HepG2 (cell line): ENCODE results near the gene GSTP1. TPM values are rescaled to one million over a fixed set of nuclear protein-coding genes. Genes with fewer than 3 reads are reported as not detected.

ENCODE experiments used
- ARNT2 ChIP-seq: sonication (generic); formaldehyde crosslinking; IDR thresholded peaks from 2 replicates; pipeline ENCODE4 v1.8.0; 2022; ENCODE audit warnings: mild to moderate bottlenecking, low read depth, missing genetic modification reagents, moderate library complexity
- EP300 ChIP-seq, 3 experiments: sonication (generic) in 1 of 3; formaldehyde crosslinking in 1 of 3; IDR thresholded peaks; 2 replicates each; pipeline versions ENCODE4 v1.5.1 to v1.6.1; 2011 to 2020; ENCODE audit warnings: low read depth in 2 of 3, low read length in 2 of 3, borderline replicate concordance in 1 of 3, improper control_type of control experiment in 1 of 3, mild to moderate bottlenecking in 1 of 3, missing genetic modification reagents in 1 of 3, moderate library complexity in 1 of 3
- KDM4B ChIP-seq: sonication (generic); formaldehyde crosslinking; IDR thresholded peaks from 2 replicates; pipeline ENCODE4 v1.4.0; 2020; ENCODE audit warnings: missing genetic modification reagents
- MEIS2 ChIP-seq: sonication (generic); formaldehyde crosslinking; IDR thresholded peaks from 2 replicates; pipeline ENCODE4 v1.9.0; 2021; ENCODE audit warnings: mild to moderate bottlenecking, missing genetic modification reagents
- NCOA2 ChIP-seq: sonication (generic); formaldehyde crosslinking; IDR thresholded peaks from 2 replicates; pipeline ENCODE4 v1.8.0; 2022; ENCODE audit warnings: inconsistent platforms
- NFYB ChIP-seq: sonication (generic); formaldehyde crosslinking; IDR thresholded peaks from 2 replicates; pipeline ENCODE4 v1.4.0; 2020; ENCODE audit warnings: missing genetic modification reagents
- RFXAP ChIP-seq: sonication (generic); formaldehyde crosslinking; IDR thresholded peaks from 2 replicates; pipeline ENCODE4 v1.4.0; 2020; ENCODE audit warnings: missing genetic modification reagents, borderline replicate concordance
- SCMH1 ChIP-seq: sonication (generic); formaldehyde crosslinking; IDR thresholded peaks from 2 replicates; pipeline ENCODE4 v1.9.0; 2021; ENCODE audit warnings: missing genetic modification reagents, mild to moderate bottlenecking, borderline replicate concordance
- TEAD3 ChIP-seq: optimal IDR thresholded peaks from 2 replicates; pipeline ENCODE3; 2016; ENCODE audit warnings: borderline replicate concordance
- ZNF20 ChIP-seq: sonication (generic); formaldehyde crosslinking; IDR thresholded peaks from 2 replicates; pipeline ENCODE4 v1.4.0; 2020; ENCODE audit warnings: mild to moderate bottlenecking, moderate library complexity, missing genetic modification reagents
- ZNF678 ChIP-seq: sonication (generic); formaldehyde crosslinking; IDR thresholded peaks from 2 replicates; pipeline ENCODE4 v1.4.0; 2020; ENCODE audit warnings: mild to moderate bottlenecking, missing genetic modification reagents
- polyA plus RNA-seq, 8 experiments: library from polyadenylated mRNA; depleted of rRNA in 3 of 8; stranded (reverse) in 7 of 8; unstranded in 1 of 8; fragments of >200 nt; fragmentation: Illumina TruSeq in 4 of 8; extraction: Trizol in 4 of 8; gene quantifications; 2 replicates each; pipeline versions ENCODE4 v1.2.1 to v1.2.3, GENCODE V29; 2011 to 2016; ENCODE audit warnings: low read depth in 4 of 8, missing spikeins in 1 of 8, mixed read lengths in 1 of 8; ENCODE audit not compliant: insufficient read depth in 1 of 8
- total RNA-seq, 5 experiments: library from RNA; depleted of rRNA; stranded (reverse); fragments of >200 nt; fragmentation: Illumina TruSeq; extraction: Trizol; gene quantifications; 2 replicates each; pipeline ENCODE4 v1.2.3, GENCODE V29; 2016; ENCODE audit warnings: low read depth in 1 of 5
- TF ChIP-seq, protein P1 (sequence below), 2 experiments: fragments of 450-650 bp in 1 of 2; sonication (generic) in 1 of 2; formaldehyde crosslinking in 1 of 2; IDR thresholded peaks; 2 replicates each; pipeline versions ENCODE4 v1.6.1 to v1.8.0; 2016 to 2022; ENCODE audit warnings: antibody characterized with exemption in 1 of 2, mild to moderate bottlenecking in 1 of 2, missing genetic modification reagents in 1 of 2
- TF ChIP-seq, protein P2 (sequence below): IDR thresholded peaks from 2 replicates; pipeline ENCODE4 v1.6.1; 2018; ENCODE audit warnings: missing genetic modification reagents
- TF ChIP-seq, protein P3 (sequence below): IDR thresholded peaks from 2 replicates; pipeline ENCODE4 v1.6.1; 2016

Gene GSTP1
- total and polyA plus RNA-seq, 2 of the 13 experiments (the other 11 are each of a cell fraction or from before 2014, with no cell fraction given) = not detected

DNA sequence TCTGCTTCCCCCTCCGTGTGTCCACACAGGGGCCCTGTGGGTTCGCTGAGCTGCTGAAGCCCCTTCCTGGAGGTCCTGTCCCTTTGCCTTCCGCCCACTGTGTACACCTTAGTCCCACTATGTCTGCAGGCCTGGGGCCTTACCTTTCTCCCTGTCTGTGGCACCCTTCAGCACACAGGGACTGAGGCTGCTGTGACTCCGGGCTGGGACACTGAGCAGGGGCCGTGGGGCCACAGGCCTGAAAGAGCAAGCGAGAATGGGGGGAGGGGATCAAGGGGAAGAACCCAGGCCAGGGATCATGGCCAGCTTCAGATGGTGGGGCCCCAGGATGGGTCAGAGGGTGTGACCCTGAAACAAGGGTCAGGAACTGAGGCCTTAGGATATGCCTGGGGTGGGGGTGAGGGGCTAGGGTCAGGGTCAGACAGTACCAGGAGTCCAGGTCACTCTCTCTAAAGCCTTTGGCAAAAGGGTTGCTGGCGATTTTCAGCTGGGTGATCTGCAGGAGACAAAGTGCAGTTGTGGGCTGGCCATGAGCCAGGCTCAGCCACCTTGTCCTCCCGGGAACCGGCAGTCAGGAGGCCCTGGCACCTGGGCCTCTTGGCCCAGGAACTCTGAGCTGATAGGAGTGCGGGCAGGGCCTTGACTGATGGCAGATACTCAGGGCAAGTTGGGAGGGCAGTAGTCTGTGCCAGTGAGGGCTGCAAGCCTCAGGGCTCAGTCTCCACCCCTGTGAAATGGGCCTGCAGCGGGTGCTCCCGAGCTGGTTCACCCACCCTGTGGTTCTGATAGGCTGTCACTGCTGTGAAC, 48.8 kb downstream of the GSTP1 start (continued):
- TF ChIP-seq, protein P1, sequence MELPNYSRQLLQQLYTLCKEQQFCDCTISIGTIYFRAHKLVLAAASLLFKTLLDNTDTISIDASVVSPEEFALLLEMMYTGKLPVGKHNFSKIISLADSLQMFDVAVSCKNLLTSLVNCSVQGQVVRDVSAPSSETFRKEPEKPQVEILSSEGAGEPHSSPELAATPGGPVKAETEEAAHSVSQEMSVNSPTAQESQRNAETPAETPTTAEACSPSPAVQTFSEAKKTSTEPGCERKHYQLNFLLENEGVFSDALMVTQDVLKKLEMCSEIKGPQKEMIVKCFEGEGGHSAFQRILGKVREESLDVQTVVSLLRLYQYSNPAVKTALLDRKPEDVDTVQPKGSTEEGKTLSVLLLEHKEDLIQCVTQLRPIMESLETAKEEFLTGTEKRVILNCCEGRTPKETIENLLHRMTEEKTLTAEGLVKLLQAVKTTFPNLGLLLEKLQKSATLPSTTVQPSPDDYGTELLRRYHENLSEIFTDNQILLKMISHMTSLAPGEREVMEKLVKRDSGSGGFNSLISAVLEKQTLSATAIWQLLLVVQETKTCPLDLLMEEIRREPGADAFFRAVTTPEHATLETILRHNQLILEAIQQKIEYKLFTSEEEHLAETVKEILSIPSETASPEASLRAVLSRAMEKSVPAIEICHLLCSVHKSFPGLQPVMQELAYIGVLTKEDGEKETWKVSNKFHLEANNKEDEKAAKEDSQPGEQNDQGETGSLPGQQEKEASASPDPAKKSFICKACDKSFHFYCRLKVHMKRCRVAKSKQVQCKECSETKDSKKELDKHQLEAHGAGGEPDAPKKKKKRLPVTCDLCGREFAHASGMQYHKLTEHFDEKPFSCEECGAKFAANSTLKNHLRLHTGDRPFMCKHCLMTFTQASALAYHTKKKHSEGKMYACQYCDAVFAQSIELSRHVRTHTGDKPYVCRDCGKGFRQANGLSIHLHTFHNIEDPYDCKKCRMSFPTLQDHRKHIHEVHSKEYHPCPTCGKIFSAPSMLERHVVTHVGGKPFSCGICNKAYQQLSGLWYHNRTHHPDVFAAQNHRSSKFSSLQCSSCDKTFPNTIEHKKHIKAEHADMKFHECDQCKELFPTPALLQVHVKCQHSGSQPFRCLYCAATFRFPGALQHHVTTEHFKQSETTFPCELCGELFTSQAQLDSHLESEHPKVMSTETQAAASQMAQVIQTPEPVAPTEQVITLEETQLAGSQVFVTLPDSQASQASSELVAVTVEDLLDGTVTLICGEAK (IDR thresholded peaks at IDR 0.05) = no peak
- TF ChIP-seq, protein P1 (CRISPR knock-in tag; IDR thresholded peaks at IDR 0.05) = 0 out of 2 replicates have a peak, but pooled peaks have one; percentile 35
- TF ChIP-seq, protein P2, sequence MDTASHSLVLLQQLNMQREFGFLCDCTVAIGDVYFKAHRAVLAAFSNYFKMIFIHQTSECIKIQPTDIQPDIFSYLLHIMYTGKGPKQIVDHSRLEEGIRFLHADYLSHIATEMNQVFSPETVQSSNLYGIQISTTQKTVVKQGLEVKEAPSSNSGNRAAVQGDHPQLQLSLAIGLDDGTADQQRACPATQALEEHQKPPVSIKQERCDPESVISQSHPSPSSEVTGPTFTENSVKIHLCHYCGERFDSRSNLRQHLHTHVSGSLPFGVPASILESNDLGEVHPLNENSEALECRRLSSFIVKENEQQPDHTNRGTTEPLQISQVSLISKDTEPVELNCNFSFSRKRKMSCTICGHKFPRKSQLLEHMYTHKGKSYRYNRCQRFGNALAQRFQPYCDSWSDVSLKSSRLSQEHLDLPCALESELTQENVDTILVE (CRISPR knock-in tag) = no peak
- TF ChIP-seq TEAD3 (CRISPR knock-in tag) = no peak
- no peak for TF ChIP-seq KDM4B
- TF ChIP-seq ARNT2 = peak; percentile 64; the same call in 1 of the 2 replicates
- TF ChIP-seq ZNF678 (CRISPR knock-in tag) = no peak
- TF ChIP-seq NFYB (CRISPR knock-in tag) = 0 out of 2 replicates have a peak, but pooled peaks have one; percentile 13
- no peak for TF ChIP-seq ZNF20
- peak; percentile 36; the same call in 1 of the 2 replicates for TF ChIP-seq NCOA2
- TF ChIP-seq EP300 (IDR thresholded peaks at IDR 0.05; ENCODE audit: low read depth in 2 of 2, low read length in 2 of 2) = peak in 1 of 2 experiments; percentile 65; a peak in 1 of 4 replicates
- no peak for TF ChIP-seq EP300 (CRISPR knock-in tag; IDR thresholded peaks at IDR 0.05; ENCODE audit: borderline replicate concordance)
- 0 out of 2 replicates have a peak, but pooled peaks have one; percentile 36 for TF ChIP-seq MEIS2 (CRISPR knock-in tag)
- no peak for TF ChIP-seq SCMH1
- TF ChIP-seq RFXAP = no peak
- TF ChIP-seq, protein P3, sequence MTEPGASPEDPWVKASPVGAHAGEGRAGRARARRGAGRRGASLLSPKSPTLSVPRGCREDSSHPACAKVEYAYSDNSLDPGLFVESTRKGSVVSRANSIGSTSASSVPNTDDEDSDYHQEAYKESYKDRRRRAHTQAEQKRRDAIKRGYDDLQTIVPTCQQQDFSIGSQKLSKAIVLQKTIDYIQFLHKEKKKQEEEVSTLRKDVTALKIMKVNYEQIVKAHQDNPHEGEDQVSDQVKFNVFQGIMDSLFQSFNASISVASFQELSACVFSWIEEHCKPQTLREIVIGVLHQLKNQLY (CRISPR knock-in tag) = no peak
